Muscle layer of duodenum (tissue), 2 donors: ENCODE data around the gene FOXL1.

Source experiments
- H3K27ac ChIP-seq: one replicate; pipeline ENCODE4 v1.7.0; 2013; ENCODE audit warnings: mild to moderate bottlenecking, low read length
- H3K27me3 ChIP-seq: one replicate; pipeline ENCODE4 v1.7.0; 2013; ENCODE audit warnings: low read depth, mild to moderate bottlenecking, control low read depth, low read length
- H3K36me3 ChIP-seq, 2 donors: one replicate each; pipeline ENCODE4 v1.7.0; 2013; ENCODE audit warnings: low read length in 2 of 2, control low read depth in 1 of 2, mild to moderate bottlenecking in 1 of 2; ENCODE audit not compliant: insufficient read depth in 2 of 2, control insufficient read depth in 1 of 2
- H3K4me1 ChIP-seq, 2 donors: one replicate each; pipeline ENCODE4 v1.7.0; 2013; ENCODE audit warnings: low read length in 2 of 2, mild to moderate bottlenecking in 2 of 2, control low read depth in 1 of 2, moderate library complexity in 1 of 2; ENCODE audit not compliant: insufficient read depth in 2 of 2, control insufficient read depth in 1 of 2
- H3K4me3 ChIP-seq, 2 donors: one replicate each; pipeline ENCODE4 v1.7.0; 2013; ENCODE audit warnings: low read length in 2 of 2, low read depth in 1 of 2, mild to moderate bottlenecking in 1 of 2
- H3K9me3 ChIP-seq, 2 donors: one replicate each; pipeline ENCODE4 v1.7.0; 2013; ENCODE audit warnings: low read length in 2 of 2, control low read depth in 1 of 2, mild to moderate bottlenecking in 1 of 2; ENCODE audit not compliant: control insufficient read depth in 1 of 2
- donor health status: healthy.

Gene FOXL1

DNA sequence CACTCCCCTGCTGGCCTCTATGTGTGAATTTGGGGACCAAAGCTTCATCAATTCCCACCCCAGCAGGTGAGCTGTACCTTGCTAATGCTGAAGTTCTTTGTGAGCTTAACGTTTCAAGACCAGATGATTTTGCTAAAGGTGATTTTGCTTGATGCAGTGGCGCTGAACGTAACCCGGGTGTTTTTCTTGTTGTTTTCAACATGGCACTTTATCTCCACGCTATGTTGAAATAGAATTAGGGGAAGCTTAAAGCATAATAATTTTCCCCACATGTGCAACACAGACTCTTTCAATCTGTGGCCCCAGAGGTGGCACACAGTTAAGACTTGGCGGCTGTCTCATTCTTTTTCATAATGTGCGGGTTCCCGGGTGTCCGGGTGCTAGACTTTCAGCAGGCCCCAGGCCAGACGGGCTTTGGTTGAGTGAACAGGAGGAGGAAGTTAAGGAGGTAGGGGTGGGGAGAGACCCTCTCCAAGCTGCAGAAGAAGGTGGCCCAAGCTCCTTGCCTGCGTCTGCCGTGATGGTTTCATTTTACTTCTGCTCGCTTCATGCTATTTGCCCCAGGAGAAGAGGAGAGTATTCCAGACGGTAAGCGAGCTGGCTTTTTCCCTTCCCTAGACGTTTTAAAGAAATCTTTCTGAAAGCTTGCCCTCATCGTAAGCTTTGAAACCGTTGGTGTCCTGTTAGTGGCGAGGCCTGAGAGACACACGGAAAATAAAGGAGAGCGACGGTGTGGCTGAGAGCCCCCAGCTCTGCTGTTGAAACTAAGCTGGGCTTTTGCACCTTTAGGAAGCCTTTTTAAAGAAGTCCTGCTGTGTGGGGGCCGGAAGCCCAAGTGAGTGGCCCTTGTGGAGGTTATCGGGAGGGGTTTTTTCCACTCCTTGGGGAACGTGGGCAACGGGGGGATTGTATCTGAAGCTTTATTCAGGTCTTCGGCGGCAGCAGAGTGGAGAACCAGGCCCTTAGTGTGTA, 7.5 kb upstream of the FOXL1 start:
- Histone ChIP-seq H3K27ac (no peak overlapping the region), H3K4me3 (no peak overlapping the region)

DNA sequence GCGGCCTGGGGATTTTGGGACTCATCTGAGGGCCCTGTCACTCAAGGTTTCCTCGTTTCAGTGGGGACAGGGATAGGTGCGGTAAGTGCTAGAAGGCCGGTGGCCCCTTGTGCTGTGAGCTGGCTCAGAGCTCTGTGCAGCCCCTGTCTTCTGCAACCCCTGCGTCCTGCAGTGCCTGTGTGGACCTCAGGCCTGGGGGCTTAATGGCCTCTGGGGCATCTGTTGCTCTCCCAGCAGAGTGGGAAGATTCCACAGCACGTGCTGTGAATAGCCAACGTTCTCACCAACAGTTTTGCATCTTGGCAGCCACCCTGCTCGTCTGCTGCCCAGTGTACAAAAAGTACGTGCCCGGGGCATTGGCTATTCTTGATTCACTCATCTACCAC, 6.8 kb upstream of the FOXL1 start:
- H3K27me3 ChIP-seq: peaks cover 55% of the 10 kb centered on the region
- H3K27ac ChIP-seq: no peak overlapping the region

More for the DNA sequence above, 7.5 kb upstream of the FOXL1 start:
- H3K4me1 ChIP-seq: peaks cover 0 to 24% of the 10 kb centered on the region in 2 donors
- H3K9me3 ChIP-seq: no peaks in the 10 kb centered on the region
- no peaks in the 10 kb centered on the region for H3K36me3 ChIP-seq
- H3K27me3 ChIP-seq: peaks cover 59% of the 10 kb centered on the region

DNA sequence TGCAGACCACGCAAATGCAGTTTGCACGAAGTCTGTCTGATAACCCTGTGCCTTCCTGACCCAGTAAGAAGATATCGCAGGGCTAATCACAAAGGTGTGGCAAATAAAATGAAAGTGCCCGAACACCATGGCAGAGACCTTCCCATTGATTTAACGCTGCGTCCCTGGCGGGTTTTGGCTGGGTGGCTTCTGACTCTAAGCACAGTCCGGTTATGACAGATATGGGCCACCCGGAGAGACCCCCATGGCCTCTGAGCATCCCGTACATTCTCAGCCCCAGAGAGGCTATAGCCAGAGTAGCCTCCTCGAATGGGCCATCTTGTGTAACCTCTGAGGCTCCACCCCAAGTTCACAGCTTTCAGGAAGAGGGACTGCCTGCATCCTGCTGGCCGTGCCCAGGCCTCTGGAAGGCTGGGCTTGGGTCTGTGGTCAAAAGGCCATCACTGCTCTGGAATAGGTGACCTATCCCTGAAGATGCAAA, 6.3 kb upstream of the FOXL1 start:
- H3K27me3 ChIP-seq: peaks cover 61% of the 10 kb centered on the region

More for the DNA sequence above, 6.8 kb upstream of the FOXL1 start:
- Histone ChIP-seq H3K36me3 (no peaks in the 10 kb centered on the region), H3K9me3 (no peaks in the 10 kb centered on the region), H3K4me3 (no peak overlapping the region), H3K4me1 (peaks cover 0 to 25% of the 10 kb centered on the region in 2 donors)

DNA sequence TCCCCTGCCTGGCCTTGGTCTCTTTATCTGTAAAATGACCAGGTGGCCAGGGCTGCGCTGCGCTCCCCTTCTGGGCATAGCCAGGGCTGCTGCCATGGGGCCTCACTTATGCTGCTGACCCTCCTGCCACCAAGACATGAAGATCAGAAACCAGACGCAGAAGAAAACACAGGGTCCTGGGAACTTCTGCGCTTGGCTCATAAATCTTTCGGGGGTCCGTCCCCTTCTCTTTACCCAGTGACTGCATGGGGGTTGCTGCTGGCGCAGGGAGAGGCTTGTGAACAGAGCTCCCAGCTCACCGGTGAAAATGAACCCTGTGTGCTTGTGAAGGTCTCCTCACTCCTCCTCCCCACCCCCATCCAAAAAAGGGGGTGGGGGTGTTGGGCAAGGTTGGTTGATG, 5.7 kb upstream of the FOXL1 start:
- Histone ChIP-seq H3K36me3 (no peaks in the 10 kb centered on the region), H3K4me3 (no peak overlapping the region), H3K4me1 (peaks cover 0 to 17% of the 10 kb centered on the region in 2 donors), H3K27ac (no peak overlapping the region), H3K27me3 (peaks cover 66% of the 10 kb centered on the region), H3K9me3 (no peaks in the 10 kb centered on the region)

More for the DNA sequence above, 6.3 kb upstream of the FOXL1 start:
- Histone ChIP-seq H3K4me1 (peaks cover 0 to 22% of the 10 kb centered on the region in 2 donors), H3K27ac (no peak overlapping the region), H3K9me3 (no peaks in the 10 kb centered on the region), H3K36me3 (no peaks in the 10 kb centered on the region), H3K4me3 (no peak overlapping the region)

DNA sequence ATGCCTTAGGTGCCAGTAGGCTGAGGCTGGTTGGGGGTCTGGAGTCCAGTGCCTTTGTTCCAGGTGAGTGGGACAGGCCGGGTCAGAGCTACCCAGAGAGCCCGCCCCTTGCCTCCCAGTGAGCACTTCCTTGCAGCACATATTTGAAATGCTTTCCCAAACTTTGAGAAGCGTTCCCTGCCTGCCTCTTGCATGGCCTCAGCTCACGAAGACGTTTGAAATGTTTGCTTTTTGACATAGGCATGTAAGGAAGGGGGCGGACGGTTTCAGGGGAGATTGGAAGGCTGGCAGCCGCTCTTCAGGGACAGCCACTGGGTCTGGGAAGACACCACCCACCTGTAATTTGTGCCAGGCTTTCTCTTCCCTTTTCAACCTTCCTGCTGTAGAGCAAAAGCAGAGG, 5.1 kb upstream of the FOXL1 start:
- peaks cover 0 to 14% of the 10 kb centered on the region in 2 donors for H3K4me1 ChIP-seq
- no peaks in the 10 kb centered on the region for H3K36me3 ChIP-seq
- no peaks in the 10 kb centered on the region for H3K9me3 ChIP-seq
- H3K27ac ChIP-seq: no peak overlapping the region
- no peak overlapping the region for H3K4me3 ChIP-seq
- H3K27me3 ChIP-seq: peaks cover 71% of the 10 kb centered on the region

DNA sequence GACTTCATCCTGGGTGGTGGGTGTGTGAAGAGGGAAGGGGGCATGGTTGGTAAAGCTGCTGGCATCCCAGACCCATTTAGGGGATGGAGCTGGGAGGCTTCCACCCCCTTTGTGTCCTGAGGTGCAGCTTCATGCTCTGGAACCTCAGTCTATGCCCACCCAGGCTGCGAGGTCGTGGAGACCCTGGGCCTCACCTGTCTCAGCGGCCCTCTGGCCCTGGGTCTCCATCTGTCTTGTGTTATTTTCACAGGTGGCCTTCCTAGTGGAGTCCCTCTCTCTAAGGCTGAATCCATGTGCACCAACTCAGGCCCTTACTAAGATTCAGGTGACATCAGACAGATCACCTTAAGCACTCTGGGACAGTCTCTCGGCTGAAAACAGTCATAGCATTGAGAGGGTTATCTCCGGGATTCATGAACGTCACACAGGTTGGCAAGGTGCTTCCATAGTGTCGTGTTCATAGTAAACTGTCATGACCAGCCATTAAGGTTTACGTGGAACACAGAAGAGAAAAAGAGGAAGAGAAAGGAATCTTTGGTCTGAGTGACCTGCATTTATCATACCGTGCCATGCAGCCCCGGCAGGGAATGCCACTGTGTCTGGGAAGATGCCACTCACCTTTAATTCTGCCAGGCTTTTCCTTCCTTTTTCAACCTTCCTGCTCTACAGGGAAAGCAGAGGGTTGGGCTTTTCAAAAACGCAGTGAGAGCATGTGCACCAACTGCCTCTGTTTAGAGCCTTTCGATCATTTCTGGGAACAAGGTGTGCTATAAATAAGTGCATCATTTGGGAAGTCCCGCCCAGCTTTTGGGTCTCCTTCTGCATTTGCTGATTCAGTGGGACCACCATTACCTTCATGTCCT, 4.5 kb upstream of the FOXL1 start:
- Histone ChIP-seq H3K27ac (no peak overlapping the region), H3K36me3 (no peaks in the 10 kb centered on the region), H3K9me3 (no peaks in the 10 kb centered on the region), H3K27me3 (peaks cover 66% of the 10 kb centered on the region), H3K4me1 (peaks cover 0 to 20% of the 10 kb centered on the region in 2 donors), H3K4me3 (no peak overlapping the region)

DNA sequence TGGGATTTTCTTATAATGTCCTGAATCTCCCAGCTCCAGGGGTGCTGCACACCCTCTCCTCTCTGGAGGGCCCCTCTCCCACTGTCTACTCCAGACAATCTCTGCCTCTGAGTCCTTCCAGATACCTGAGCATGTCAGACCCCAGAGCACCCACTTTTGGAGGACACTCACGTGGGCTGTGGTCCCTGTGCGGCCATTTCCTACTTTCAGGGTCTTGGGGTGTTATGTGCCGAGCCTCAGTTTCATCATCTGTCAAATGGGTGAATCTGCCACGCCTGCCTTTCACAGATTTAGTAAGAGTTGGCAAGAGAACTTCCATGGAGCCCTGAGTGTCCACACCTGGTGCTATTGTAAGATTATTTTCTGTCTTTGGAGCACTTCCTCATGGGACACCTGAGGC, 3.7 kb upstream of the FOXL1 start:
- no peak overlapping the region for H3K27ac ChIP-seq
- peaks cover 0 to 28% of the 10 kb centered on the region in 2 donors for H3K4me1 ChIP-seq
- no peaks in the 10 kb centered on the region for H3K36me3 ChIP-seq
- H3K27me3 ChIP-seq: peaks cover 64% of the 10 kb centered on the region
- no peak overlapping the region for H3K4me3 ChIP-seq
- no peaks in the 10 kb centered on the region for H3K9me3 ChIP-seq

DNA sequence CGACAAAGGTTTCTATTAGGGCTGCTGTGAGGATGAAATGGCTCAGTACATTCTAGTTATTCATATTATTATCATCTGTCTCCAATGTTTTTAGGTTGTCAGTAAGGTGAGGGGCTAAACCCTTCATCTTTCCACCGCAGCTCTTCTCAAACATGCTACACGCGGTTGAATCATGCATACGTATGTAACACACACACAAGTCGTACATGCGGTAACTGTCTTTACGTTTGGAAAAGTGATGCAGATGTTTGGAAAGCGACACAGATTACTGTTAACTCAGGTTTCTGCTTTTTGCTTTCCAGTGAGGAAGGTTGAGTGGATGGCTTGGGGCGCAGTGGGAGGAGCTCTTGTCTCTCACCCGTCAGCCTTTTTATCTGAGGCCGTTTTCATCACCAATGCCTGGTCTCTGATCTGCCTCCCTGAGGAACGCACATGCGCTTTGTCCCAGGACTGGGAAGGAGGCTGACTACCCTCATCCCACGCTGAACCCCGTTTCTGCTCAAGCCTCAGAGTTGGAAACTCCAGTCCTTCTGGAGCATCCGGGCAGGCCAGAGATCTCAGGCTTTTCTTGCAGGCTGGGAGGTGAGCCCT, 3.2 kb upstream of the FOXL1 start:
- Histone ChIP-seq H3K4me3 (peak overlapping the region in 1 of 2 donors; percentile 62), H3K36me3 (no peaks in the 10 kb centered on the region), H3K4me1 (peaks cover 0 to 28% of the 10 kb centered on the region in 2 donors), H3K27me3 (peaks cover 61% of the 10 kb centered on the region), H3K27ac (no peak overlapping the region), H3K9me3 (no peaks in the 10 kb centered on the region)

DNA sequence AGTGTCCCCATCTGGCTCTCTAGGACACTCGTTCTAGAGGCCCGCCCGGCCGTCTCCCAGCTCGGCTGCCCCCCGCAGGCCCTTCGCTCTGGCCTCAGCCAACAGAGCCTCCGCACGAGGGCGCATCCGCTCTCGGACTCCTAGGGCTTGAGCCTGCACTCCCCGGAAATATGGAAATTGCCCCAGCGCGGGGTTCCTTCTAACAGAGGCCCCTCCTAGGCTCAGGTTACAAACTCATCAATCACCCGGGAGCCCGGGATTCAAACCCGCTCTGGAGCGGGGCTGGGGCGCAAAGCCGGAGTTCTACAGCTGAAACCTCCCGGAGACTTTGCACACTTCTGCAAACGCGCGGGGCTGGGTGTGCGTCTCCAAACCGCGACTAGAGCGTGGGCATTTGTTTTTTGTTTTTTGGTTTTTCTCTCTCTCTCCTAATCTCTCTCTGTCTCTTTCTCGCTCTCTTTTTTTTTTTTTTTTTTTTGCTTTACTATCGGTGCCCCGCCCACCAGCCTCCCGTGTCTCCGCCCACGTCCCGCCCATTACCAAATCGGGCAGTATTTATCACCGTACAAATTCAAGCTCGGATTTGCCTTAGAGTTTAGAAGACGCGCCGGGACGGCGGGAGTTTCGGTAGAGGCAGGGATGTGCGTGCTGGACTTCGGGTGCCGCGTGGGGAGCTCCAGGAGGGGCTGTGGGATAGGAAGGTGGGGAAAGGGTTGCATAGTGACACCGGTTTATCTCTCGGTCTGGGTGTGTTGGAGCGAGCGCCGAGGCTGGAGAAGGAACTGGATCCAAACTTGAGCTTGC, 2.4 kb upstream of the FOXL1 start:
- H3K4me3 ChIP-seq: peak overlapping the region; percentile 53 to 62
- peaks cover 55% of the 10 kb centered on the region for H3K27me3 ChIP-seq
- no peaks in the 10 kb centered on the region for H3K36me3 ChIP-seq
- H3K9me3 ChIP-seq: no peaks in the 10 kb centered on the region
- H3K27ac ChIP-seq: no peak overlapping the region
- H3K4me1 ChIP-seq: peaks cover 0 to 28% of the 10 kb centered on the region in 2 donors

DNA sequence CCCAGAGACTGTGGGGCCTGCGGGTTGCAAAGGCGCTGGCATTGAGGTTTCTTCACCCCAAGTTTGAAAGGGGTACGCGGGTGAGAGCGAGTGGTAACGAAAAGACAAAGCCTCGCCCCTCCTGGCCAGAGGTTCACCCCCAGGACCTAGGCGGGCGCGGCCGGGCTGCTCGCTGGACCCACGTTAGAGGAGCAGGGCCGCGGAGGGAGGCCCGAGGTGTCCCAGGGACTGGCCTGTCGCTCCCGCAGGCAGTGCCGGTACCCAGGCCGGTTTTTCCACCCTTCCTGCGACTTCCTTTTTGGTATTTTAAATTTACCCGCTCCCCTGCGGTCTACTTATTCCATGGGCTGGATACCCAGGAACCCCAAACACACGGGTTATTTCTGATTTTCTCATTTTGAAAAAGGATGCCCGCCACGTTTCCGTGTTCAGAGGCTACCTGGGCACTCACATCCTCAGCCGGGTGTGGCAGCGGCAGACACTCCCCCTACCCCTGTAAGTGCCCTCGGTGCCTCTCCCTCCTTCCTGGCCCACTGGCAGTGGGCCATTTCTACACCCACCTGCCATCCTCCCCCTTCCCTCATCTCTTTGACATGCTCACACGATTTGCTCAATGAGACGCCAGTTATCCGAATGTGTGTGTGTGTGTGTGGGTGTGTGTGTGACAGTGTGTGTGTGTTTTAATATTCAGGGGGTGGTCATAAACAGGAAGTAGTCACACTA, 1.6 kb upstream of the FOXL1 start:
- H3K4me3 ChIP-seq: peak overlapping the region; percentile 53 to 62
- H3K27ac ChIP-seq: no peak overlapping the region

More for the DNA sequence above, 1.6 kb upstream of the FOXL1 start:
- Histone ChIP-seq H3K9me3 (no peaks in the 10 kb centered on the region), H3K36me3 (no peaks in the 10 kb centered on the region), H3K4me1 (peaks cover 0 to 28% of the 10 kb centered on the region in 2 donors), H3K27me3 (peaks cover 47% of the 10 kb centered on the region)
